GM21825 (cell line): Measurements from ENCODE around the gene PDCD1.
"Not testable (repeated sequence)": the region's sequence is repeated elsewhere in the genome, so short reads cannot be mapped to it uniquely, and the experiment has no call there.

Source experiments
- ATAC-seq: cut with Tn5 transposase; IDR thresholded peaks from one replicate; pipeline ENCODE4 v1.9.1; 2021; ENCODE audit warnings: mild to moderate bottlenecking, moderate library complexity; ENCODE audit not compliant: unreplicated experiment

PDCD1 gene

GRCh38 chr2:241835611-241836010 lies 23.1 kb downstream of the PDCD1 start:
- no peak for ATAC-seq

GRCh38 chr2:241834527-241835210 lies 24.0 kb downstream of the PDCD1 start:
- ATAC-seq: no peak

GRCh38 chr2:241833756-241834526 lies 24.8 kb downstream of the PDCD1 start:
- ATAC-seq: not testable (repeated sequence)

GRCh38 chr2:241833101-241833663 lies 25.5 kb downstream of the PDCD1 start:
- ATAC-seq: no peak

- no peak for ATAC-seq
Observed at GRCh38 chr2:241827394-241827793, 31.3 kb downstream of the PDCD1 start.

GRCh38 chr2:241823531-241824437 lies 34.9 kb downstream of the PDCD1 start:
- not testable (repeated sequence) for ATAC-seq

GRCh38 chr2:241822264-241822623 lies 36.5 kb downstream of the PDCD1 start:
- ATAC-seq: no peak

GRCh38 chr2:241821460-241822263 lies 37.0 kb downstream of the PDCD1 start:
- no peak for ATAC-seq

- no peak for ATAC-seq
Observed at GRCh38 chr2:241820625-241821384, 37.9 kb downstream of the PDCD1 start.

- not testable (repeated sequence) for ATAC-seq
Observed at GRCh38 chr2:241819947-241820624, 38.6 kb downstream of the PDCD1 start.

GRCh38 chr2:241818943-241819270 lies 39.8 kb downstream of the PDCD1 start:
- ATAC-seq: no peak

GRCh38 chr2:241818229-241818942 lies 40.3 kb downstream of the PDCD1 start:
- no peak for ATAC-seq

- not testable (repeated sequence) for ATAC-seq
Observed at GRCh38 chr2:241817821-241818215, 40.9 kb downstream of the PDCD1 start.

- ATAC-seq: no peak
Observed at GRCh38 chr2:241817126-241817820, 41.4 kb downstream of the PDCD1 start.

- no peak for ATAC-seq
Observed at GRCh38 chr2:241816431-241817121, 42.1 kb downstream of the PDCD1 start.

- ATAC-seq: no peak
Observed at GRCh38 chr2:241815477-241816430, 42.9 kb downstream of the PDCD1 start.
